GM13977 (cell line): ENCODE results near the gene FOXM1.
A peak's percentile ranks its signal among the peaks of the same experiment; 100 is the strongest.

Experiments
- DNase-seq: peaks from one replicate; pipeline ENCODE4 v3.0.0; 2012; ENCODE audit warnings: low spot score
- in situ Hi-C: fragments of 300-500 bp; cut with MboI; formaldehyde crosslinking; loops from one replicate; pipeline ENCODE4 v1.12.0; 2022; ENCODE audit warnings: low sequenced_read_pairs, low pct_unique_long_range_greater_than_20kb, mixed read lengths, inconsistent platforms; ENCODE audit not compliant: unreplicated experiment
- TF ChIP-seq, protein P1 (sequence below): IDR thresholded peaks from 2 replicates; pipeline ENCODE4 v1.5.1; 2012; ENCODE audit warnings: mild to moderate bottlenecking, control low read depth; ENCODE audit not compliant: insufficient read depth; ENCODE audit errors: extremely low read depth, missing control alignments

Gene FOXM1

DNA sequence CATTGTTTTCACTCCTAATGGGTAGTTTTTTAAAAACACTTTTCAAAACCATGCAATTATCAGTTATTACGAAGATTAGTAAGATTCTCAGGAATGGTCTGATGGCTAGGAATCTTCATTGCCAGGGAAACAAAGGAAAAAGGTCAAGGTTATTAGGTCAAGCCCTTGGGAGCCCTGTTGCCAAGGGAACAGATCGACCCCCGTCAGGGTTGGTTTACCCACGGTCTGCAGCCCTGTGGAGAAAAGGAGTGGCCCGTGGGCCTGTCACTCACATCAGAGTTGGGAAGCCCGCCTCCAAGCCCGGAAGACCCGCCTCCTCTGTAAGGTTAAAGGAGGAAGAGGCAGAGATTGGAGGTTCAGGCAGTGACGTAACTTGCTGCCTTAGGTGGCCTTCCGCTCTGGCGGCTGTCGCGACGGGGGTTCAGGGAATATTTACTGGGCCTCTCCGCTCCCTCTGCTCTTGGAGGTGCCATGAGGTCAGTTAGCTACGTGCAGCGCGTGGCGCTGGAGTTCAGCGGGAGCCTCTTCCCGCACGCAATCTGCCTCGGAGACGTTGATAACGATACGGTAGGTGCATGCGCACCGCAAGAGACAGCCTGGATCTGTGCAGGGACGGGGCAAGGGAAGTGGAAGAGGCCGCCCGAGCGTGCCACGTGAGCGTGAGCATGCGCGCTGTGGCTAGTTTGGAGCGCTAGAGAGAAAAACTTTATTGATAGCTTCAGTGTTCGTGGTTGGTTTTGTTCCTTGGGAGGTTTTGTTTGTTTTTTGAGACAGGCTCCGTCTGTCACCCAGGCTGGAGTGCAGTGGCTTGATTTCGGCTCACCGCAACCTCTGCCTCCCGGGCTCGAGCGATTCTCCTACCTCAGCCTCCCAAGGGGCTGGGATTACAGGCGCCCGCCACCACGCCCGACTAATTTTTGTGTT lies 64.4 kb downstream of the FOXM1 start, which contains the start of gene ITFG2:
Gene ITFG2 (plus strand): TSS at position 379 of the 924 bp plus-strand sequence. CDS start 93 bp downstream, at position 472.
- TF ChIP-seq, protein P1, sequence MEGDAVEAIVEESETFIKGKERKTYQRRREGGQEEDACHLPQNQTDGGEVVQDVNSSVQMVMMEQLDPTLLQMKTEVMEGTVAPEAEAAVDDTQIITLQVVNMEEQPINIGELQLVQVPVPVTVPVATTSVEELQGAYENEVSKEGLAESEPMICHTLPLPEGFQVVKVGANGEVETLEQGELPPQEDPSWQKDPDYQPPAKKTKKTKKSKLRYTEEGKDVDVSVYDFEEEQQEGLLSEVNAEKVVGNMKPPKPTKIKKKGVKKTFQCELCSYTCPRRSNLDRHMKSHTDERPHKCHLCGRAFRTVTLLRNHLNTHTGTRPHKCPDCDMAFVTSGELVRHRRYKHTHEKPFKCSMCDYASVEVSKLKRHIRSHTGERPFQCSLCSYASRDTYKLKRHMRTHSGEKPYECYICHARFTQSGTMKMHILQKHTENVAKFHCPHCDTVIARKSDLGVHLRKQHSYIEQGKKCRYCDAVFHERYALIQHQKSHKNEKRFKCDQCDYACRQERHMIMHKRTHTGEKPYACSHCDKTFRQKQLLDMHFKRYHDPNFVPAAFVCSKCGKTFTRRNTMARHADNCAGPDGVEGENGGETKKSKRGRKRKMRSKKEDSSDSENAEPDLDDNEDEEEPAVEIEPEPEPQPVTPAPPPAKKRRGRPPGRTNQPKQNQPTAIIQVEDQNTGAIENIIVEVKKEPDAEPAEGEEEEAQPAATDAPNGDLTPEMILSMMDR, result no peak
- peak; percentile 92 for DNase-seq
- in situ Hi-C loops, result no loop called here

DNA sequence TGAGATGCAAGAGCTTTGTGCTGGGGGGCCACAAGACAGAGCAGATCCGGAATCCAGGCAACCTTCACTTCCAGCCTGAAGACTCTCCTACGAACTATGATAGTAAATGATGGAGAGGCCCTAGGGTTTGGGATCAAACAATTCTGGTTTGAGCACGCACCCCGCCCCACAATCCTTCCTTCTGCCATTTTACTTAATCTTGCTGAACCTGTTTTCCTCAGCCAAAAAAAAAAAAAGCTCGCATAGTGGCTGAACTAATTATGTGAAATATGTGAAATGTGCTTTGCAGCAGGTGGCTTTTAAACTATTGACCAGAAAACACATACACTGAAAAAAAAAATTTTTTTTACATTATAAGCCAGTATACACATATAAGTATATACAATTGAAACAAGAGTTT lies 65.2 kb downstream of the FOXM1 start:
- DNase-seq, result no peak
- TF ChIP-seq, protein P1, result no peak
- in situ Hi-C loops, result no loop called here
